Measurements from ENCODE around the gene APEH.

APEH gene

DNA sequence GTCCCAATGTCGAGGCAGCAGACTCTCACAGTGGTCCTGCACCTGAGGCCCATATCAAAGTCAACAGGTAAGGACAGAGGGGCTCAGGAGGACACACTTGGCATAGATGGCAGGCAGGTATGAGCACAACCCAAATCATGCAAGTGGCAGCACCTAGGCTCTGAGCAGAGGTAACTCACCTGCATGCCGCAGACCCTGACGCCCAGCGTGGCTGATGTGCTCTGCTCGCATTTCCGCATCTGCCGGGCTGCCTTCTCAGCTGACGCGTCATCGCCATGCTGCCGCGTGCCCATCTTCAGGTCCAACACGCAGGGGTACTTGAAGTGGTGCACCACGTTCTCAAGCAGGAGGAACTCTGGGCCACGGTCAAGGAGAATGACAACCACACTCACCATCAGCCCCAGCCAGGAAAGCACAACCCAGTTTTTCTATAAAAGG lies 53.8 kb downstream of the APEH start:
- no peak overlapping the region for H3K9ac ChIP-seq (ENCODE audit: low read depth, low read length, poor library complexity, severe bottlenecking)
- H3K4me1 ChIP-seq (ENCODE audit: insufficient read depth, low read length, poor library complexity, severe bottlenecking) = peaks cover 11% of the 10 kb centered on the region
- H3K9me2 ChIP-seq (replicated peaks; ENCODE audit: low read depth, low read length) = no peaks in the 10 kb centered on the region
- H2AFZ ChIP-seq (ENCODE audit: low read length) = no peak overlapping the region
- peaks cover 6% of the 10 kb centered on the region for H4K20me1 ChIP-seq (ENCODE audit: insufficient read depth, low read length, poor library complexity, severe bottlenecking)
- peaks cover 8% of the 10 kb centered on the region for H3K79me2 ChIP-seq (ENCODE audit: insufficient read depth, low read length)
- no peak overlapping the region for H3K4me3 ChIP-seq (ENCODE audit: low read length, poor library complexity, severe bottlenecking)
- peaks cover 40% of the 10 kb centered on the region; the same call in 1 of the 2 replicates for H3K36me3 ChIP-seq (ENCODE audit: insufficient read depth, low read length)
- no peak overlapping the region for H3K4me2 ChIP-seq (ENCODE audit: low read depth, low read length, poor library complexity, severe bottlenecking)
- no peaks in the 10 kb centered on the region for H3K9me3 ChIP-seq (ENCODE audit: insufficient read depth, low read depth, low read length)
- no peaks in the 10 kb centered on the region for H3F3A ChIP-seq (ENCODE audit: low read depth)
- no peaks in the 10 kb centered on the region for H3K27me3 ChIP-seq (ENCODE audit: insufficient read depth, low read length, poor library complexity, severe bottlenecking)
- TF ChIP-seq CTCF (conservative IDR thresholded peaks at IDR 0.05; ENCODE audit: low read length) (no peak), EZH2phosphoT487 (IDR thresholded peaks at IDR 0.05; ENCODE audit: borderline replicate concordance) (no peak)

DNA sequence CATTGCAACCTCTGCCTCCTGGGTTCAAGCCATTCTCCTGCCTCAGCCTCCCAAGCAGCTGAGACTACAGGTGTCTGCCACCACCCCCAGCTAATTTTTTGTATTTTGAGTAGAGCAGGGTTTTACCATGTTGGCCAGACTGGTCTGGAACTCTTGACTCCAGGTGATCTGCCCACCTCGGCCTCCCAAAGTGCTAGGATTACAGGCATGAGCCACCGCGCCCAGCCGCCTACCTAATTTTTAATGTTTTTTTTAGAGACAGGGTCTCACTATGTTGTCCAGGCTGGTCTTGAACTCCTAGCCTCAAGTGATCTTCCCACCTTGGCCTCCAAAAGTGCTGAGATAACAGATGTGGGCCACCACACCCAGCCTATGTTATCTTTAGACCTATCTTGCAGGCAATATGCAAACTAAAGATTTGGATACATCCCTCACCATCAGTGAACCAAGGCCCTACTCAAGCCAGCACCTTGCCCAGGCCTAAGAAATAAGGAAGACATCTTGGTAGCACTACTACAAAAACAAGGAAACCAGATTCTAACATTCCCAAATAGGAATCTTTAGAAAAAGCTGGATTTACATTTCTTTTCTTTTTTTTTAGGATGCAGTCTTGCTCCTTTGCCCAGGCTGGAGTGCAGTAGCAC lies 55.9 kb downstream of the APEH start:
- Histone ChIP-seq H3K4me3 (ENCODE audit: low read length, poor library complexity, severe bottlenecking) (no peak overlapping the region), H2AFZ (ENCODE audit: low read length) (no peak overlapping the region), H3K27me3 (ENCODE audit: insufficient read depth, low read length, poor library complexity, severe bottlenecking) (no peaks in the 10 kb centered on the region)

DNA sequence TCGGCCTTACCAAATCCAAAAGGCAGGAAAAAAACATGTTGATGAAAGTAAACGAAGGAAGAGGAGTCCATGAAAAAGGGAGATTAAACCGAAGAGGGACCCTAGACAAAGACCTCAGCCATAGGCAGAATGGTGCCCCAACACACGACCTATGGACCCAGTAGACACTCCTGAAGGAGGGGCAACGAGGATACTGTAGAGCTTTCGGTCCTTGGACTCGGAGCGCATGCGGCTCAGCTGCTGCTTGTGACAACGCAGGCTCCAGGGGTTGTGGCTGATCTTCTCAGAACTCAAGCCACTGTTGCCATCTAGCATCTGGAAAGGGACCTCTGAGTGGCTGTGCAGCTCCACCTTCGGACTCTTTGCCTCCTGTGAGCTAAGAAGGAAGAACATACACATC lies 58.4 kb downstream of the APEH start:
- Histone ChIP-seq H4K20me1 (ENCODE audit: insufficient read depth, low read length, poor library complexity, severe bottlenecking) (no peaks in the 10 kb centered on the region), H2AFZ (ENCODE audit: low read length) (no peak overlapping the region), H3K9ac (ENCODE audit: low read depth, low read length, poor library complexity, severe bottlenecking) (no peak overlapping the region), H3K9me2 (replicated peaks; ENCODE audit: low read depth, low read length) (no peaks in the 10 kb centered on the region), H3K4me1 (ENCODE audit: insufficient read depth, low read length, poor library complexity, severe bottlenecking) (no peaks in the 10 kb centered on the region), H3K4me3 (ENCODE audit: low read length, poor library complexity, severe bottlenecking) (no peak overlapping the region), H3K36me3 (ENCODE audit: insufficient read depth, low read length) (peaks cover 65% of the 10 kb centered on the region; the same call in 1 of the 2 replicates), H3K27me3 (ENCODE audit: insufficient read depth, low read length, poor library complexity, severe bottlenecking) (no peaks in the 10 kb centered on the region), H3K4me2 (ENCODE audit: low read depth, low read length, poor library complexity, severe bottlenecking) (no peak overlapping the region), H3K79me2 (ENCODE audit: insufficient read depth, low read length) (no peaks in the 10 kb centered on the region), H3F3A (ENCODE audit: low read depth) (no peaks in the 10 kb centered on the region), H3K9me3 (ENCODE audit: insufficient read depth, low read depth, low read length) (no peaks in the 10 kb centered on the region)
- TF ChIP-seq EZH2phosphoT487 (IDR thresholded peaks at IDR 0.05; ENCODE audit: borderline replicate concordance) = no peak
- no peak for TF ChIP-seq CTCF (conservative IDR thresholded peaks at IDR 0.05; ENCODE audit: low read length)

More for the DNA sequence above, 55.9 kb downstream of the APEH start:
- Histone ChIP-seq H4K20me1 (ENCODE audit: insufficient read depth, low read length, poor library complexity, severe bottlenecking) (no peaks in the 10 kb centered on the region), H3K4me2 (ENCODE audit: low read depth, low read length, poor library complexity, severe bottlenecking) (no peak overlapping the region), H3K36me3 (ENCODE audit: insufficient read depth, low read length) (peaks cover 56% of the 10 kb centered on the region; the same call in 1 of the 2 replicates), H3K9me2 (replicated peaks; ENCODE audit: low read depth, low read length) (no peaks in the 10 kb centered on the region), H3K4me1 (ENCODE audit: insufficient read depth, low read length, poor library complexity, severe bottlenecking) (no peaks in the 10 kb centered on the region), H3K79me2 (ENCODE audit: insufficient read depth, low read length) (no peaks in the 10 kb centered on the region), H3K9ac (ENCODE audit: low read depth, low read length, poor library complexity, severe bottlenecking) (no peak overlapping the region), H3F3A (ENCODE audit: low read depth) (no peaks in the 10 kb centered on the region), H3K9me3 (ENCODE audit: insufficient read depth, low read depth, low read length) (no peaks in the 10 kb centered on the region)
- TF ChIP-seq CTCF (conservative IDR thresholded peaks at IDR 0.05; ENCODE audit: low read length) (no peak), EZH2phosphoT487 (IDR thresholded peaks at IDR 0.05; ENCODE audit: borderline replicate concordance) (no peak)
